UCSD-AML1 (cell line): ENCODE results near the gene PTPRS.
"Not testable (repeated sequence)": the region's sequence is repeated elsewhere in the genome, so short reads cannot be mapped to it uniquely, and the experiment has no call there.

Experiments
- DNase-seq: peaks from one replicate; lab custom pipeline; 2025; ENCODE audit not compliant: unreplicated experiment; lab: John Stamatoyannopoulos, UW

PTPRS gene

DNA sequence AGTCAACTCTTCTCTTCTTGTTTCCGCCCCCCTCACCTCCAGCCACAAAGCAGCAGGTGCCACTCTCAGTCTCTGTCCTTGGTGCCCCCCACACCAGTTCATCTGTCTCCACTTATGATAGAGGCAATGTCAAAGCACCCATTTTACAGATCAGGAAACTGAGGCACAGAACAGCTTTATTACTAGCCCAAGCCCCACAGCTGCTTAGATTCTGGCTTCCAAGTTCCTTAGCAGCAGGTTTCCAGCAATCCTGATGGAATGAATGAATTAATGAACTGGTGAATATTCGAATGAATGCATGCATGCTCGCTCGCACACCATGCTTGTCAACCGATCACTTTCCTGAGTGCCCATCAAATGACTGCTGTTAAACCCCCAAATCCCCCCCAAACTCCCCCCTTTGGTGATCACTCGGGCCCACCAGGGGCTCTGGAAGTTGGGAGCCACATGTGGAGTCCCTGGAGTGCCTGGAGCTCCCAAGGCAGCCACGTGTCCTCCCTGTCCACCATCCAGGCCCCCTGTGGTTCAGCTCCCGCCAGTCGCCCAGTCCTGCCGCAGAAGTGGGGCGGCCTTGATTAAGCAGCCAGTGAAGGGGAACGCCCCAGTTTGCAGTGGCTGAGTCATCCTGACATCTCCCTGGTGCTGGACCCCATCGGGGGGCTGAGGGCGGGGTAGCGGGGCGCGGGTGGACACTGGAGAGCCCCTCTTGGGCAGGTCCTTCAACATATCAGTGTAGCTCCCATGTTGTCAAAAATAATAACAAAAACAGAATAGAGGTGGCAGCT is 6.8 kb downstream of the PTPRS start:
- DNase-seq, result no peak

DNA sequence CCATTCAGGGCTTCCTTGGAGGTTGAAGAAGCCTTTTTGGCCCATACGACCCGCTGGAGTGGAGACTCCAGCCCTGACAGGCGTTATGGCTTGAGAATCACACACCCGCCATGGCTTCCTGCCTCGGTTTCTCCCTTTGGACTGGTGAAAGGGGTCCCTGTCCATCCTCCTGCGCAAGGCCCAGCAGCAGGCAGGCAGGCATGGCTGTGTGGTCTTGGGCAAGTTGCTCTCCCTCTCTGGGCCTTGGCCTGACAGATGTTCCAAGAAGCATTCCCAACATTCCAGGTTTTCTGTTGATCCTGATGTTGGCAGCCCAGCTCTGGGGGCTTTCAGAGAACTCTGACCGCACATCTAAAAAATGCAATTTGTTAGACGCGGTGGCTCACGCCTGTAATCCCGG is 8.1 kb downstream of the PTPRS start:
- DNase-seq, result no peak

DNA sequence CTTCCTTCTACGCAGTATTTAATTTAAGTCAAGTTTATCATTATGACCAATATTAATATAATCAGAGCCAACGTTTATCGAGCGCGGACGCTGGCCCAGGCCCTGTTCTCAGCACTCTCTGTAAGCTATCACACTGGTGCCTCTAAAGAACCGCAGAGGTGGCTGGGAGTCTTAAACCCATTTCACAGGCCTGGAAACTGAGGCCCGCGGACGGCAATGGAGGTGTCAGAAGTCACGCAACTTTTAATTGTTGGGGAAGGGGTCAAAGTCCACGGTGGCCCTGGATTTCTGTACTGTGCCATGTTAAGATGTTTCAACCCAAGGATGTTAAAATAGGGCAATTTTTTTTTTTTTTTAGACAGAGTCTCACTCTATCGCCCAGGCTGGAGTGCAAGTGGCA is 8.8 kb downstream of the PTPRS start:
- no peak for DNase-seq

DNA sequence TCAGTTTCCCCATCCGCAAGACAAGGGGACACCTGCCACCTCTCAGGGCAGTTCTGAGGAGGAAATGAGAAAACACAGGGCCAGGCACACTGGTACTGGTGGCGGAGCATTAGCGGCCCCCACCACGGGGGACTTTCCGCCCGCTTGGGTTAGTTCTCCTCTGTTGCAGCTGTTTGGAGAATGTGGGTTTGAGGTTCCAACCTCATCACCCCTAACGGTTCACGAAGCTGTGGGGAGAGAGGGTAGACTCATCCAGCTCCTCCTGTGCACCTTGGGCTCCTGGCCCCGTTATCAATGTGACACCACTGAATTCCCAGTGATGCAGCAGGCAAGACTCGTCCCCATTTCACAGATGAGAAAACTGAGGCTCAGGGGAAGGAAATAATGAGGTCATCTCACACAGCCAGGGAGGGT is 10.3 kb downstream of the PTPRS start:
- no peak for DNase-seq

DNA sequence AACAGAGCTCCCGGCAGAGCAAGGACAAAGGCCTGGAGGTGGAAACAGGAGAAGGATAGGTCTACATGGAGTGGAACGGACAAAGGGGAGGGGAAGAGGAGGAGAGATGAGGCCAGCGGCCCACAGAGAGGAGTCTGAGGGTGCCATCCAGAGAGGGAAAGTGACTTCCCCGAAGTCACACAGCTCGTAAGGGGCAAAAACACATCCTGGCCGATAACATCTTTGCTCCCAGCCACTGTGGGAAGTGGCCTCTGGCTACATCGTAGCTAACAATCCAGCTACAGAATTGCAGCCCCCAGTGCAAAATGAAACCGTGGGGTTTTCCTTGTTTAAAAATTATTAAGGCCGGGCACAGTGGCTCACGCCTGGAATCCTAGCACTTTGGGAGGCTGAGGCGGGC is 11.5 kb downstream of the PTPRS start:
- DNase-seq, result no peak

DNA sequence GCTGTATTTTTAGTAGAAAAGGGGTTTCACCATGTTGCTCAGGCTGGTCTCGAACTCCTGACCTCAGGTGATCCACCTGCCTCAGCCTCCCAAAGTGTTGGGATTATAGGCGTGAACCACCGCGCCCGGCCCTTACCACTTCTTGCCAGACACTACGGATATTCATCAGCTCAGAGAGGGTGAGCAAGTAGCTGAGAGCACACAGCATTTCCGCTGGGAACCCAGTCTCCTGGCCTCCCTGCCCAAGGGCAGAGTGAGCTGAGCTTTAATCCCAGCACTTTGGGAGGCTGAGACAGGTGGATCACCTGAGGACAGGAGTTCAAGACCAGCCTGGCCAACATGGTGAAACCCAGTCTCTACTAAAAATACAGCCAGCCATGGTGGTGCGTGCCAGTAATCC is 12.2 kb downstream of the PTPRS start:
- not testable (repeated sequence) for DNase-seq

DNA sequence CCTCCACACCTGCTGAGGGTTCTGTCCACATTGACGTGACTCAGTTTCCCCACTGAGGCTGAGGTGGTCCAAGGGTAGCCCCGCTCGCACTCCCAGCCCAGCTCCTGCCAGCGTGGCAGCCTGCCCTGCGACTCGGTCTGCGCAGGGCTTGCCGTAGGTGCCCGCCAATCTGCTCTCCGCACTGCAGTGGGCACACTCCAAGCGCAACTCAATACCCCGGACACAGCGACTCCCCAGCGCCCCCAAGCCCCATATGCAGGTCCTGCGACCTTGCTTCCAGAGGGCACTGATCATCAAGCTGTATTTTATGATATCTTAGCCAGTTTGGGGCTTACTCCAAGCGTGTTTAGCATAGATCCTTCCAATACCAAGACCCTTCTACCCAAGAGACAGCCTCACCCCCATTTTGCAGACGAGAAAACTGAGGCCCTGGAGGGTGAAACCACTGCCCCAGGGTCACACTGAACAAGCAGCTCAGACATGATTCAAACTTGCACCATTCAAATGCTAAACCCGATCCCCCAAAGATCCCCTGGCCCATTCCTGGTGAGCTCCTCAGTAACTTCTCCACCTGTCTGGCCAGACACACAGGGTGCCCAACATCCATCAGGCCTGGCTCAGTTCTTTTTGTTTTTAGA is 13.5 kb downstream of the PTPRS start:
- DNase-seq, result no peak

DNA sequence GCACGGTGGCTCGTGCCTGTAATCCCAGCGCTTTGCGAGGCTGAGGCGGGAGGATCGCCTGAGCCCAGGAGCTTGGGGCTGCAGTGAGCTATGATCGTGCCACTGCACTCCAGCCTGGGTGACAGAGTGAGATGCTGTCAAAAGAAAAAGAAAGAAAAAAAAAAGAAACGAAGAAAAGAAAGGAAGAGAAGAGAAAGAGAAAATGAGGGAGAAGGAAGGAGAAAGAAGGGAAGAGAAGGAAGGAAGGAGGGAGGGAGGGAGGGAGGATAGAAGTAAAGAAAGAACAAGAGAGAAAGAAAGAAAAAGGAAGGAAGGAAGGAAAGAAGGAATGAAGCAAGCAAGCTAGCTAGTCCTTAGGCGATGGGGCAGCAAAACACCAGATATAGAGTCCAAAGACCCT is 14.1 kb downstream of the PTPRS start:
- no peak for DNase-seq

DNA sequence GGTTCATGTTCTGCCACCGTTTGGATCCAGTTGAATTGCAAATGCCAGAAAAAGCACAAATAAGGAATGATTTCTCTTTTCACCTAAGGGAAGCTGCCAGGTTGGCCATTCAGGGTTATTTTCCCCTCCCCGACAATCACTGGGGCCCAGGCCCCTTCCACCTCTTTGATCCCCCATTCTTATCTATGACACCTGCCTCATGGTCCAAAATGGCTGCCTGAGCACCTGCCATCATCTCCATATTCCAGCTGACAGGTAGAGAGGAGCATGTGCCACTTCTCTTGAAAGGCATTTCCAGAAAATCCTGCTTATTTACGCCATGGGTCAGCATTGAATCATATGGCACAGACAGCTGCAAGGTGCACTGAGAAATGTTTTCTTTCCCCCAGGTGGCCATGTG is 15.7 kb downstream of the PTPRS start:
- no peak for DNase-seq

DNA sequence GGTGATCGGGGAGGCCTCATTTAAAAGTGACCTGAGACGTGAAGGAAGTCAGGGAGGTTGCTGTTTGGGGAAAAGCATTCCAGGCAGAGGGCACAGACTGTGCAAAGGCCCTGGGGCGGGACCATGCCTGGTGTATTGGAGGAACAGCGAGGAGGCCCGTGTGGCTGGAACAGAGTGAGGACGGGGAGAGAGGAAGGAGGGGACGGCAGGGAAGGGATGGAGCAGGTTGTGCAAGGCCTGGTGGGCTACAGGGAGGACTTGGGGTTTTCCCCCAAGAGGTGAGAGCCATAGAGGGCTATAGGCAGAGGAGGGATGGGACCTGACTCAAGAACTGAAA is 17.2 kb downstream of the PTPRS start:
- no peak for DNase-seq

DNA sequence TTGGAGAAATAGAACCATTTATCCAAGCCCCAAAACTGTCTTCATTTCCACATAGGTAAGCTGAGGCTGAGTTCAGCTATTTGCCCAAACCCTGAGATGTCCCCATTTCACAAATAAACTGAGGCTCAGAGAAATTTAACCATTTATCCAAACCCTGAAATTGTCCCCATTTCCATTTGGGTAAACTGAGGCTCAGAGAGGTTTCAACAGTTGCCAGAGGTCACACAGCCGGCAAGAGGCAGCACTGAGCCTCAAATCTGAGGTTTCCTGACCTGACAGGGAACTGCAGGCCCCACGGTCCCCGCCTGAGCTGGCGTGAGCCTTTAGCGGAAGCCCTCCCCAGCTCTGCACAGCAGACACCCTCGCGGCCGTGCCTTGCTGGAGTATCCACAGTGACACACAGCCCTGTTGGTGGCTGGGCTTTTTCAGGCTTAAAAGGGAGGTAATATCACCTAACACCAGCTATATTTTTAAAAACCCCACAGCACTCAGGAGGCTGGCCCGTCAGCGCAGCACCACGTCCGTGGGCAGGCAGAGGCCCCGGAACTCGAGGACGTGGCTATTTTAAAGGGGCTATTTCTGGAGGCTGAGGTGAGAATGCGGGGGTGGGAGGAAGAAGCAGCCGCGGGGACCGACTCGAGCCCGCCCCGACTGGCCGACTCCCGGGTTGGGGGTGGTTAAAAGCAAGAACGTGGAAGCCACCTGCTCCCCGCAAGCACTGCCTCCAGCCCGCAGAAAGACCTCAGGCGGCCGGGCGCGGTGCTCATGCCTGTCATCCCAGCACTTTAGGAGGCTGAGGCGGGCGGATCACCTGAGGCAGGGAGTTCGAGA is 18.5 kb downstream of the PTPRS start:
- peak; percentile 50 for DNase-seq

DNA sequence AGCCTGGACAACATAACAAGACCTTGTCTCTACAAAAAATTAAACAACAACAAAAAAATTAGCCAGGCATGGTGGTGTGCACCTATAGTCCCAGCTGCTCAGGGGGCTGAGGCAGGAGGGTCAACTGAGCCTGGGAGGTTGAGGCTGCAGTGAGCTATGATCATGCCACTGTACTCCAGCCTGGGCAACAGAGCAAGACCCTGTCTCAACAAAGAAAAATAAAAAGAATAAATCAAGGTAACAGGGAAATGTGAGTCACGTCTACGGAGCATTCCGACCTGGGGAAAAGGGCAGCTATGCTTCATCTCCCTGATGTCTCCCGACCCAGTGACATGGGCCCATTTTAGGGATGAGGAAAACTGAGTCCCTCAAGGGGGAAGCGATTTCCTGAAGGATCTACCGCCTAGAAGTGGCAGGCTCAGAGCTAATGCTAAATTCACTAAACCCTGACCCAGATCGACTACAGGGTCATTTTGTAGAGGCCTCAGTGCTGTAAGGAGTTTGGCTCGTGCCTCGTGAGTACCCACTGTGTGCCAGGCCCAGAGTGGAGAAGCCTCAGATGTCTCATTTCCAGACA is 19.5 kb downstream of the PTPRS start:
- no peak for DNase-seq

DNA sequence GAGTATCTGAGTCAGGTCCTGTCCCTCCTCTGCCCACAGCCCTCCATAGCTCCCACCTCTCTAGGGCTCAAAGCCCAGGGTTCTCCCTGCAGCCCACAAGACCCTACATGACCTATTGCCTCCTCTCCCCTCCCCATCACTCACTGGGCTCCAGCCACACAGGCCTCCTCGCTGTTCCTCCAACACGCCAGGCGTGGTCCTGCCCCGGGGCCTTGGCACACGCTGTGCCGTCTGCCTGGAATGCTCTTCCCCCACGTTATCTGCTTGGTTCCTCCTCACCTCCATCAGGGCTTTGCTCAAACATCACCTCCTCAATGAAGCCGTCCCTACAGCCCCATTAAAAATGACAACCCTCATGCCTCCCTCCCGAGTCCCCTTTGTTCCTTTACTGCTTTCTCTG is 21.1 kb downstream of the PTPRS start:
- DNase-seq, result no peak

DNA sequence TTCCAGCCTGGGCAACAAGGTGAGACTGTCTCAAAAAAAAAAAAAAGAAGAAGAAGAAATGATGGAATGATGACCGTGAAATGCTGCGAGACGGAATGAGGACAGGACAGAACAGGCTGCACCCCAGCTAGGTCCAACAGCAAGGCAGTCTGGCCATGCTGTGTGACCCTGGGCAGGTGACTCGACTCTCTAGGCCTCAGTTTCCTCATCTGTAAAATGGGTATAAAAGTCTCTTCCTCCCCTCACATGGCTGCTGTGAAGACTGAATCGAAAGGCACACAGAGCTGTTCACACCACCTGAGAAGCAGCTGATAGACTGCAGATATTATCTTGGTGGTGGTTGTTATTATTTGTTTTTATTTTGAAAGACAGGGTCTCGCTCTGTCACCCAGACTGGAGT is 22.3 kb downstream of the PTPRS start:
- DNase-seq, result no peak

DNA sequence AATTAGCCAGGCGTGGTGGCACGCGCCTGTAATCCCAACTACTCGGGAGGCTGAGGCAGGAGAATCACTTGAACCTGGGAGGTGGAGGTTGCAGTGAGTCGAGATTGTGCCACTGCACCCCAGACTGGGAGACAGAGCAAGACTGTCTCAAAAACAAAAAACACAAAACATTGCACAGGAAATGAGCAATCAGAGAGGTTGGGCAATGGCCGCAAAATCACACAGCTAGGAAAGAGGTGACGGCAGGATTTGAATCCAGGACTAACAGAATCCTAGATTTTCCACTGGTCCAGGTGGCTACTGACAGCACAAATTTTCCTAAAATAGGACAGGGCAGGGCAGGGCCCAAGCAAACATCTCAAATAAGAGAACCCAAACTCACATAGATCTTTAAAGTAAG is 23.3 kb downstream of the PTPRS start:
- DNase-seq, result no peak

DNA sequence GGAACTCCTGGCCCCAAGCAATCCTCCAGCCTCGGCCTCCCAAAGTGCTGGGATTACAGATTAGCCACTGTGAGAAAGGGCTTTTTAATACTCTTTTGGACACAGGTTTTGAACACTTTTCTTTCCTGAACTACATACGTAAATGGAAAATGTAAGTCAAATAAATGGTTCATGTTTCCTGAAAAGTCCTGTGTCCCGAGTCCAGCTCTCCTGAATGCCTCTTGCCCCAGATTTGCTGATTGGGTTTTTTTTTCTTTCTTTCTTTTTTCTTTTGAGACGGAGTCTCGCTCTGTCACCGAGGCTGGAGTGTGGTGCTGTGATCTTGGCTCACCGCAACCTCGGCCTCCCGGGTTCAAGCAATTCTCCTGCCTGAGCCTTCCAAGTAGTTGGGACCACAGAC is 24.5 kb downstream of the PTPRS start:
- no peak for DNase-seq

DNA sequence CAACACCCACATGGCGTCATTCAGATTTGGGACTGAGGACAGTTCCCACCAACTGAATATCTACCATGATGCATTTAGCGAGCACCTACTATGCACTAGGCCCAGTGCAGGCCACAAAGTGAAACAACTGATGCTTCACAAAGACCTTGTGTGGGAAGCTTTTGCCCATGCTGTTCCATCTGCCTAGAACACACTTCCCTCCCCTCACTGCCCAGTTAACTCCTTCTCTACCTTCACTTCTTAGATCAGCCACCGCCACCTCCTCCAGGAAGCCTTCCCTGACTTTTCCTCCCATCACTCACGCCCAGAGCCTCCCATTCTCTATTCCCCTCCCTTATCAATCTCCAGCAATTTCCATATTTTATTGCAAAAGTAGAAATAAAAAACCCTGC is 25.7 kb downstream of the PTPRS start:
- no peak for DNase-seq

DNA sequence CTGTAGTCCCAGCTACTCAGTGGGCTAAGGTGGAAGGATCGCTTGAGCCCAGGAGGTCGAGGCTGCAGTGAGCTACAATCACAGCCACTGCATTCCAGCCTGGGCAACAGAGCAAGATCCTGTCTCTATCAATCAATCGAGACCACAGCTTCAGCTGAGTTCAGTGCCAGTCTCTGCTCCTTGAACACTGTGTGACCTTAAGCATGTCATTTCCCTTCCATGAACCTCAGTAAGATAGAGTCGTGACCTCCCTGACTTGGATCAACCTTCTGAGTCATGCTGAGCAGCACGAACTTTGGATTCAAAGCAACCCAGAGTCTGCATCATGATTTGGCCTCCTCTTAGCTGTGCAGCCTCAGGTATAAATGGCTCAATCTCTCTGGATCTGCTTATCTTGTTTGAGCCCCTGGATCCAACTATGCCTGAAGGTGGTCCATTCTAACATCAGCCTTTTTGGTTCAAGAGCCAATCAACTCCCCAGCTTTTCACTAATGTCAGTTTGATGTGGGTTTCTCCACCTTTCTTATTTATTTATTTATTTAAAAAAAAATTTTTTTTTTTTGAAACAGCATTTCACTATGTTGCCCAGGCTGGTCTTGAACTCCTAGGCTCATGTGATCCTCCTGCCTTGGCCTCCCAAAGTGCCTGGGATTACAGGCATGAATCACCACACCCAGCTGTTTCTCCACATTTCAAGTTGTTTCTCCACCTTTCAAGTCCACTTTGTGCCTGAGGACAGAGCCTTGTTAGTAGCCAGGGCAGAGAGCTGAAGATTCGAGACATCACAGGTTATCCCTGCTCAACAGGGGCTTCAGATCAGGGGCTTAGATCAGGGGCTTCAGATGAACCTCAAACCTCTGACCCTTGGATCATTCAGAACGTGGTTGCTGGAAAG is 26.4 kb downstream of the PTPRS start:
- no peak for DNase-seq

DNA sequence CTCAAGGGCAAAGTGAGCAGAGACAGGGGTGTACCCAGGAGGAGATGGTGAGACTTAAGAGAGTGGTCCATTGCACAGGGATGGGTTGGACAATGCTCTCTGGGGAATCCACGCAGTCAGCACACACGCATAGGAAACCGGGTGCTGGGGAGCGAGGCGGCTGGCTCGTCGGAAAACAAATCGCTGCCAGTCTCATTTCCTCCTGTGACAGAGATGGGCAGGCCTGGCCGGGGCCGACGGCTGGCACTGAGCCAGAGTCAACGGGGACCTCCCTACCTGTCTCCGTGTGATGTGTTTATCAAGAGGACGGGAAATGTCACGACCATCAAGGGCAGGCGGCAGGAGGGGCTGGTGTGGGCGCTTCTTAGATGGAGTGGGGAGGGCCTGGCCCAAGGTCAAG is 27.3 kb downstream of the PTPRS start:
- DNase-seq, result no peak

DNA sequence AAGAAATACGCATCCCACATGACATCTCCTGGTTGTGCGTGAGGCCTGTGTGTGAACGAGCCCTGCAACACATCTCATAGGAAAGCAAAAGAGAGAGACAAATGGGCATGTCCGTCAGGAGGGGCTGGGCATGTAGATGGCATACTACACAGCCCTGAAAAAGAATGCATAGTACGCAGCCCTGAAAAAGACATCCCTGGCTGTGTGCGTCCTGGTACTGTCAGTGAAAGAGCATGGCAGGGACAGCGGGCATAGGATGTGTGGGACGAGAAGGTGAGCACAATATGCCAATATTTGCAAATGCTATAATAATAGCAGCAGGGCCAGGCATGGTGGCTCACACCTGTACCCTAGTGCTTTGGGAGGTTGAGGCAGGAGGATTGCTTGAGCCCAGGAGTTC is 28.6 kb downstream of the PTPRS start:
- DNase-seq, result no peak
